Retina (tissue), 1 donor: ENCODE measurements around the gene ZFYVE28.

ENCODE experiments used
- DNase-seq: peaks from one replicate; pipeline ENCODE4 v3.0.0-alpha.2; 2016

The ZFYVE28 gene

GRCh38 chr4:2350982-2351381 is 67.5 kb downstream of the ZFYVE28 start:
- no peak for DNase-seq

- DNase-seq: no peak
These were observed 69.7 kb downstream of the ZFYVE28 start for GRCh38 chr4:2348786-2349185.

GRCh38 chr4:2347190-2347589 is 71.3 kb downstream of the ZFYVE28 start:
- no peak for DNase-seq

- DNase-seq: no peak
These were observed 75.0 kb downstream of the ZFYVE28 start for GRCh38 chr4:2343476-2343875.

- DNase-seq: no peak
These were observed 76.4 kb downstream of the ZFYVE28 start for GRCh38 chr4:2341911-2342652.

- no peak for DNase-seq
These were observed 77.1 kb downstream of the ZFYVE28 start for GRCh38 chr4:2341261-2341841.

- no peak for DNase-seq
These were observed 78.0 kb downstream of the ZFYVE28 start for GRCh38 chr4:2340272-2341061.

GRCh38 chr4:2339458-2340271 is 78.8 kb downstream of the ZFYVE28 start:
- DNase-seq: no peak

GRCh38 chr4:2338754-2339457 is 79.5 kb downstream of the ZFYVE28 start:
- no peak for DNase-seq

- DNase-seq: no peak
These were observed 80.5 kb downstream of the ZFYVE28 start for GRCh38 chr4:2337896-2338295.

- no peak for DNase-seq
These were observed 81.2 kb downstream of the ZFYVE28 start for GRCh38 chr4:2337131-2337723.

GRCh38 chr4:2336659-2337058 is 81.8 kb downstream of the ZFYVE28 start:
- DNase-seq: no peak

- no peak for DNase-seq
These were observed 82.7 kb downstream of the ZFYVE28 start for GRCh38 chr4:2335729-2336101.

- DNase-seq: no peak
These were observed 83.4 kb downstream of the ZFYVE28 start for GRCh38 chr4:2334826-2335728.

- no peak for DNase-seq
These were observed 84.4 kb downstream of the ZFYVE28 start for GRCh38 chr4:2333916-2334644.

- DNase-seq: no peak
These were observed 85.0 kb downstream of the ZFYVE28 start for GRCh38 chr4:2333356-2333841.

GRCh38 chr4:2332976-2333319 is 85.5 kb downstream of the ZFYVE28 start:
- no peak for DNase-seq

- DNase-seq: no peak
These were observed 86.1 kb downstream of the ZFYVE28 start for GRCh38 chr4:2332201-2332975.

GRCh38 chr4:2331519-2332200 is 86.8 kb downstream of the ZFYVE28 start:
- DNase-seq: no peak
